ENCODE data around the gene CORT.

- TF ChIP-seq EZH2 (IDR thresholded peaks at IDR 0.05; ENCODE audit: low read length) (no peak), CTCF (optimal IDR thresholded peaks at IDR 0.05 in 1 of 3, IDR thresholded peaks at IDR 0.05 in 1 of 3, conservative IDR thresholded peaks at IDR 0.05 in 1 of 3; ENCODE audit: extremely low read depth in 1 of 3, insufficient read depth in 2 of 3, low read length in 3 of 3) (no peak)
These were observed 25.2 kb upstream of the CORT start for GRCh38 chr1:10424651-10425050.

Measured in keratinocyte (primary cell).